Sciatic nerve (tissue), 2 donors: Measurements from ENCODE around the gene LARP6. TPM values are rescaled to one million over a fixed set of nuclear protein-coding genes. Genes with fewer than 3 reads are reported as not detected.
"Not testable (repeated sequence)": the region's sequence is repeated elsewhere in the genome, so short reads cannot be mapped to it uniquely, and the experiment has no call there.

Experiments
- ATAC-seq: fragments of 200-7000 bp; cut with Tn5 transposase; one replicate; pipeline ENCODE4 v1.9.1; 2020; ENCODE audit warnings: mild to moderate bottlenecking, moderate library complexity
- DNase-seq: peaks from one replicate; pipeline ENCODE4 v3.0.0-alpha.2; 2020; ENCODE audit warnings: low spot score
- intact Hi-C: fragments of 100-400 bp; cut with DNase I; formaldehyde crosslinking; loops from one replicate; pipeline ENCODE4 v1.14.2; 2022
- total RNA-seq: library from RNA; stranded (reverse); fragmentation: NEBNext Ultra II Directional; extraction: Animal tissue kit (Norgen Biotek cat#: 25700); gene quantifications from one replicate; pipeline ENCODE4 v1.2.1, GENCODE V29; 2021
- donor health status: DM: no; HTN: no; CAD: no.
- donor health status: DM: no; HTN: no; CAD: no.

LARP6 gene
- total RNA-seq = 40.7 TPM

DNA sequence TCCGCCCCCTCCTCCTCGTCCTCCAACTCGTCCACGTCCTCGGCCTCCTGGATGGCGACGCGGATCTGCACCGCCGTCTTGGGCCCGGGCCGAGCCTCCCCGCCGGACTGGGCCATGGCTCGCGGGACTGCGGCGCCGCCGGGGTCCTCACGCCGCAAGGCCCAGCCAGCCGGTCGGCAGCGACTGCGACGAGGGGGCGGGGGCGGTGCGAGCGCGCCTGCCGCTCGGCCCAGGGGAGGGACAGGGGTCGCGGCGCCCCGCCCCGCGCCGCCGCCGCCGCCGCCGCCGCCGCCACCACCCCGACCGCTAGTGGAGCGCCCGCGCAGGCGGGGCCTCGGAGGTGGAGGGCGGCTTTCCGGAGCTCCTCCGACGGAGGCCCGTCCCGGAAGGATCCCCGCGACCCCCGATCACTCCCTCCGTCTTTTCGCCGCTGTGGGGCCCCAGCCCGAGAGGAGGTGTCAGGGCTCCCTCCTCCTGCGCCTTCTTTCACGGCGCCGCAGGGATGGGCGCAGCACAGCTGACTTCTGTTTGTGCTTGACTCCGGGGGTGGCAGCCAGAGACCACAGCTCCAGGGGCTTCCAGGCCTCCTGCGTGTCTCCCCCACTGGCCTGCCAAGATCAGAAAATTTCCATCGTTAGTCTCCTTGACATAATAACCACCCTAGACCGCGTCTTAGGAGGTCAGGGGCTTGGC, at the start of gene LARP6:
Gene LARP6, minus strand, starts transcription at position 185 of the 693 bp plus-strand sequence. Its CDS starts 69 bp downstream, at position 116.
- intact Hi-C loops = no loop called here
- peak; percentile 59 for ATAC-seq
- peak; percentile 79 for DNase-seq

GRCh38 chr15:70902107-70902506, 48.1 kb upstream of the LARP6 start:
- DNase-seq = no peak
- no peak for ATAC-seq
- intact Hi-C loops = no loop called here

GRCh38 chr15:70892912-70893560, 39.1 kb upstream of the LARP6 start:
- DNase-seq (no peak), ATAC-seq (peak; percentile 69)
- intact Hi-C loops = no loop called here

DNA sequence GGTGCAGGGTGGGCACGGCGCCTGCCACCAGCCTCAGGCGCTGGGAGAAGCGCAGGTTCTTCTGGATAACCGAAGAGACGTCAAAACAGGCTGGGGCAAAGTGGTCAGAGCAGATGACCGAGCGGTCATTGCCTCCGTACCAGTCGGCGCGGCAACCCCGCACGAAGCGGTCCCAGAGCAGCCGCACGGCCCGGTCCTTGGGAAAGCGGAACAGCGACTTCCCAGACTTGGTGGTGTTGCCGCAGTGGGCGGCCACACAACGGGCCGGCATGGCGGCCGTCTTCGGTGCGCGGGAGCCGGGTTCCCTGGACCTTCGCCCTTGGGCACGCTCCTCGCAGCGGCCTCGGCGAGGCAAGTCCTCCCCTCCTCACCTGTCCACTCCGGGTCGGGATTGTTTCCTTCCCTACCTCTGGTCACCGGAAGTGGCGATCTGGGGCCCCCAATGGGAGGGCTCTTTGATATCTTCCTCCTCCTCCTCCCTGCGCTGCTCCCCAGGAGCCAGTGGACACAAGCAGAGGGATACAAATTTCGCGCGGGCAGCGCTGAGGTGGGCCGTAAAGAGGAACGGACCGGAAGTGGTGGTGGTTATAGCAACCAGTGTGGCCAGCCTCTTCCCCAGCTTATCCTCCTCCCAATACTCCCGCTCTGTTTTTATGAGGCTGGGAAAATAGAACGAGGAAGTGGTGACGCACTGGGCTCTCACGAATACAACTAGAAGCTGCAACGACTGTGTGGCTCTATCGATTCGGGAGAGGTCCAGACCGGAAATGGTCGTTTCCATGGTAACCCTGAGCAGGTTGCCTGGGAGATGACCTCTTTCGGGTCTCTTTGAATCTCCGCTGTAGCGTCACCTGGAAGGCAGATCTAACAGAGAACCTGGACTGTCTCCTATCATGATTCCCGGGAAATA, 38.3 kb upstream of the LARP6 start, which contains the start of the genes LRRC49 and THAP10:
Gene LRRC49, plus strand, starts transcription at position 825 of the 910 bp plus-strand sequence. Its CDS starts 69 bp downstream, at position 894.
Gene THAP10, minus strand, starts transcription at position 432 of the 910 bp plus-strand sequence. Its CDS starts 161 bp downstream, at position 271.
- intact Hi-C loops = no loop called here
- ATAC-seq = peak; percentile 99
- DNase-seq = peak; percentile 91

DNA sequence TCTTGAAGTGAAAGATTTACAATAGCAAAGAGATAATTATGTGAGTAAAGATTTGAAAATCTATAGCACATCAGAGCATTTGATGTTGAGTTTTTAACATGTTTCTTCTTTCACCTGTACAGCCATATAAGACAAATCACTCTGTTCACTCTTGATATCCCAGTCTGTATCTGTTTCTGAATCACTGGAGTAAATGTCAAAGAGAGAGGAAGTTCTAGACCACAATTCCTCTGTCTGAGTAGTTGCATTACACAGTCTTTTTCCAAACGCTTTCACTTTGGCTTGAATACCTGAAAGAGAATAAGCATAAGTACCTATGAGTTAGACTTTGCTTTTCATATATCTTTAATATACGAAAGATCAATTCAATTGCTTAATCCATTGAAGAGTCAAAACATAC, 28.4 kb upstream of the LARP6 start:
- intact Hi-C loops = no loop called here
- no peak for ATAC-seq
- no peak for DNase-seq

DNA sequence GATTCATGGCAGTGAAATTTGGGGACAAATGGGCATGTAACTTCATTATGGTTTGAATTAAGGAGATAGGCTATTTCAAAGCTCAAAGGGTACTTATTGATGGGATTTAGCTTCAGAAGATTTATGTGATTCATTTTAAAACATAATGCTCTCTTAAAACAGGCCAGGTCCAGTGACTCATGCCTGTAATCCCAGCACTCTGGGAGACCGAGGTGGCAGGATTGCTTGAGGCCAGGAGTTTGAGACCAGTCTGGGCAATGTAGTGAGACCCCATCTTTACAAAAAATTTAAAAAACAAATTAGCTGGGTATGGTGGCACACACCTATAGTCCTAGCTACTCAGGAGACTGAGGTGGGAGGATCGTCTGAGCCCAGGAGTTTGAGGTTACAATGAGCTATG, 26.8 kb upstream of the LARP6 start:
- ATAC-seq (no peak), DNase-seq (no peak)
- intact Hi-C loops = no loop called here

GRCh38 chr15:70879401-70879800, 25.4 kb upstream of the LARP6 start:
- no peak for ATAC-seq
- DNase-seq = no peak
- intact Hi-C loops = no loop called here

GRCh38 chr15:70876683-70877082, 22.7 kb upstream of the LARP6 start:
- no peak for ATAC-seq
- DNase-seq = no peak
- intact Hi-C loops = no loop called here

- no peak for DNase-seq
- intact Hi-C loops = no loop called here
- ATAC-seq = no peak
These were observed 22.1 kb upstream of the LARP6 start for GRCh38 chr15:70876011-70876410.

GRCh38 chr15:70875001-70875782, 21.2 kb upstream of the LARP6 start:
- DNase-seq (no peak), ATAC-seq (peak; percentile 86)
- intact Hi-C loops = no loop called here

DNA sequence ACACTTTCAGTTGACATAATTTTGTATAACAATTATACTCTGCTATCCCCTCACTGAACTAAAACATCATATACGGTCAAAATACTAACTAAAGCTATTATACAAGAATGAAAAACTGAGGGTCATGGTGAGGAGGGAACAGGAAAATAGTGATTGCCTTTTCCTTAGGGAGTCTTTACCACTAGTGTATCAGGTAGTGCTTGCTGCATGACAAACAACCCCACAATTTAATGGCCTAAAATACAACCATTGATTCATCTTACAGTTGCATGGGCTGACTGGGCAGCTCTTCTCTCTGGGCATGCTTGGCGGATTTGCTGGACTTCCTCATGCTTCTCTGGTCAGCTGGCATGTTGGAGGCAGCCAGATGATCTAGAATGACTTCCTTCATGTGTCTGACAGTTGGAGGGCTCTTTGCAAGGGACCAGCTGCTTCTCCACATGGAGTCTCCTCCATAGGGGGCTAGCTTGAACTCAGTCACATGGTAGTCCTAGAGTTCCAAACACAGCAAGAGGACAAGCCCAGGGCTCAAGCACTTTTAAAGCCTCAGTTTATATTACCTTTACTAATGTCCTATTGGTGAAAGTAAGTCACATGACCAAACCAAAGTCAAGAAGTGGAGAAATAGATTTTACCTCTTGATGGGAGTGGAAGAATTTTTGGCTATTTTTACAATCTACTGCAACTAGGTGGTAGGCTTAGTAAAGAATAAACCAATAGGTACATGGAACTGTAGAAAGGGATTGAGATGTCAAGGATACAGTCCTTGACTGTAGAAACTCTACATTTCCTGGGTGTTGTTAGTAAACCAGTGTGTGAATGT, 19.5 kb upstream of the LARP6 start:
- intact Hi-C loops = no loop called here
- ATAC-seq = no peak

DNA sequence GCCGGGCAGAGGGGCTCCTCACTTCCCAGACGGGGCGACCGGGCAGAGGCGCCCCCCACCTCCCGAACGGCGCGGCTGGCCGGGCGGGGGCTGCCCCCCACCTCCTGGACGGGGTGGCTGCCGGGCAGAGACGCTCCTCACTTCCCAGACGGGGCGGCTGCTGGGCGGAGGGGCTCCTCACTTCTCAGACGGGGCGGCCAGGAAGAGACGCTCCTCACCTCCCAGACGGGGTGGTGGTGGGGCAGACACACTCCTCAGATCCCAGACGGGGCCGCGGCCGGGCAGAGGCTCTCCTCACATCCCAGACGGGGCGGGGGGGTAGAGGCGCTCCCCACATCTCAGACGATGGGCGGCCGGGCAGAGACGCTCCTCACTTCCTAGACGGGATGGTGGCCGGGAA, 17.5 kb upstream of the LARP6 start:
- ATAC-seq, DNase-seq, intact Hi-C loops: not testable (repeated sequence)

More for the DNA sequence above, 19.5 kb upstream of the LARP6 start:
- no peak for DNase-seq

GRCh38 chr15:70870051-70870450, 16.1 kb upstream of the LARP6 start:
- ATAC-seq = peak; percentile 18
- intact Hi-C loops = no loop called here
- no peak for DNase-seq

- ATAC-seq = no peak
These were observed 15.4 kb upstream of the LARP6 start for GRCh38 chr15:70869346-70869745.

GRCh38 chr15:70867911-70868467, 14.0 kb upstream of the LARP6 start:
- DNase-seq = peak; percentile 74
- peak; percentile 85 for ATAC-seq
- intact Hi-C loops = no loop called here

More at GRCh38 chr15:70869346-70869745, 15.4 kb upstream of the LARP6 start:
- intact Hi-C loops = no loop called here
- DNase-seq = no peak

DNA sequence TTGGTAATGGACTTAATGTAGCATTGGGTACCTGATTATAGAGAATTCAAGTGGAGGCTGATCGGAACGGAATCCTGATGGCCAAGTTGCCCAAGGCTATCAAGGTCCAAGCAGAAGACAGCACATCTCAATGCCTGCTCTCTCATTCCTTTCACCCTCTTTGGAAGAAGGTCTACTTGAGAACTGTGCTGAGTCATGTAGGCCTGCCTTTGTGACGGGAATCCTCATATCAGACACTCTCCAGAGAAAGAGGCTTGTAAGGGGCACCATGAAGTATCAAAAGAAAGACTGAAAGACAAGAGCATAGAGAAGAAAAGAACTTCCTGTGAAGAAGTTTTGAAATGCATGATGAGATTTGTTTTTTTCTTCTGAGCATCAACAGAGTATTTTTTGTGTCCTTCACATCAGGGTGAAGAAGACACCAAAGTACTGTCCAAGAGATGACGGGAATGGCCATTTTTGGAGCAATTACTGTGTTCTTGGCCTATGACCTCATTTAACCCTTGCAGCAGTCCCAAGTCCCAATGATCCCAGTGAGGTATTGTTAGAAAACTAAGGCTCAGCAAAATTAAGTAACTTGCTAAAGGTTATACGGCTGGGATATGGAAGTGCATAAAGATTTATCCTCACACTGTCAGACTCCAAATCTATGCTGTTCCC, 13.2 kb upstream of the LARP6 start:
- ATAC-seq (peak; percentile 57), DNase-seq (no peak)
- intact Hi-C loops = no loop called here
